Ascending aorta (tissue), 2 donors: Measurements from ENCODE around the gene ZNF705A. TPM values are rescaled to one million over a fixed set of nuclear protein-coding genes. Genes with fewer than 3 reads are reported as not detected.
"Not testable (repeated sequence)": the region's sequence is repeated elsewhere in the genome, so short reads cannot be mapped to it uniquely, and the experiment has no call there.

Experiments
- DNase-seq, 2 donors: peaks; one replicate each; pipeline ENCODE4 v3.0.0-alpha.2; 2019; ENCODE audit warnings: low spot score in 2 of 2
- H3K27ac ChIP-seq, 2 donors: fragments of 200-600 bp; sonication (generic); one replicate each; pipeline ENCODE4 v1.5.1; 2016 to 2017; ENCODE audit warnings: mild to moderate bottlenecking in 1 of 2
- H3K27me3 ChIP-seq: fragments of 200-600 bp; sonication (generic); one replicate; pipeline ENCODE4 v1.5.1; 2017
- H3K36me3 ChIP-seq, 2 donors: fragments of 200-600 bp; sonication (generic); one replicate each; pipeline ENCODE4 v1.5.1; 2016
- H3K4me1 ChIP-seq, 2 donors: fragments of 200-600 bp; sonication (generic); one replicate each; pipeline ENCODE4 v1.5.1; 2016 to 2017; ENCODE audit warnings: mild to moderate bottlenecking in 1 of 2
- H3K4me3 ChIP-seq, 2 donors: fragments of 200-600 bp; sonication (generic); one replicate each; pipeline ENCODE4 v1.5.1; 2016 to 2017; ENCODE audit warnings: mild to moderate bottlenecking in 1 of 2
- H3K9me3 ChIP-seq, 2 donors: fragments of 200-600 bp; sonication (generic); one replicate each; pipeline ENCODE4 v1.5.1; 2016
- intact Hi-C: fragments of 100-400 bp; cut with DNase I; formaldehyde crosslinking; loops from one replicate; pipeline ENCODE4 v1.15.1; 2023
- total RNA-seq: library from RNA; depleted of rRNA; stranded (reverse); fragments of >200 nt; gene quantifications from one replicate; pipeline ENCODE4 v1.1.0, GENCODE V29; 2016
- TF ChIP-seq, protein P1 (sequence below), 3 experiments: fragments of 200-600 bp in 2 of 3; fragments of 450-650 bp in 1 of 3; sonication (generic) in 2 of 3; IDR thresholded peaks; one replicate each; pipeline ENCODE4 v1.5.1; 2016 to 2019; ENCODE audit warnings: antibody characterized with exemption in 3 of 3, mild to moderate bottlenecking in 1 of 3, moderate library complexity in 1 of 3

The ZNF705A gene
- total RNA-seq, 1 donor from 2014 or later = not detected

DNA sequence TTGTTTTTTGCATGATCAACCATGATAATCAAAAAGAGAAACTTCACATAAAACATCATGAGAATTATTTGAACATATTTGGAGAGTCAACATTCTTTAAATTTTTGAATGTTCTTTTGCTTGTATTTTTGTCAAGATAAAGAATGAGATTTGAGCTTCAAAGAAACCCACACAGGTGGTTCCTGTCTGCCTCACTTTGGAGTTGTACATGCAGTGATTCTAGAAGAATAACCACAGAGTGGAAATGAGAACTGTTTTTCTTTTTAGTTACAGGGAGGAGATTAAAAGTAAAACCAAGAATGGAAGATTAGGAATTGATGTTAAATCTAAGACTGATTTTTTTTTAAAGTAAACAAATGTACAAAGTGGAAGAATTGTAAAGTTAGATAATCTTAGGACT, 2.3 kb upstream of the ZNF705A start:
- TF ChIP-seq, protein P1, sequence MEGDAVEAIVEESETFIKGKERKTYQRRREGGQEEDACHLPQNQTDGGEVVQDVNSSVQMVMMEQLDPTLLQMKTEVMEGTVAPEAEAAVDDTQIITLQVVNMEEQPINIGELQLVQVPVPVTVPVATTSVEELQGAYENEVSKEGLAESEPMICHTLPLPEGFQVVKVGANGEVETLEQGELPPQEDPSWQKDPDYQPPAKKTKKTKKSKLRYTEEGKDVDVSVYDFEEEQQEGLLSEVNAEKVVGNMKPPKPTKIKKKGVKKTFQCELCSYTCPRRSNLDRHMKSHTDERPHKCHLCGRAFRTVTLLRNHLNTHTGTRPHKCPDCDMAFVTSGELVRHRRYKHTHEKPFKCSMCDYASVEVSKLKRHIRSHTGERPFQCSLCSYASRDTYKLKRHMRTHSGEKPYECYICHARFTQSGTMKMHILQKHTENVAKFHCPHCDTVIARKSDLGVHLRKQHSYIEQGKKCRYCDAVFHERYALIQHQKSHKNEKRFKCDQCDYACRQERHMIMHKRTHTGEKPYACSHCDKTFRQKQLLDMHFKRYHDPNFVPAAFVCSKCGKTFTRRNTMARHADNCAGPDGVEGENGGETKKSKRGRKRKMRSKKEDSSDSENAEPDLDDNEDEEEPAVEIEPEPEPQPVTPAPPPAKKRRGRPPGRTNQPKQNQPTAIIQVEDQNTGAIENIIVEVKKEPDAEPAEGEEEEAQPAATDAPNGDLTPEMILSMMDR (IDR thresholded peaks at IDR 0.05) = no peak
- H3K4me1 ChIP-seq = no peaks in the 10 kb centered on the region
- no peak overlapping the region for H3K4me3 ChIP-seq

DNA sequence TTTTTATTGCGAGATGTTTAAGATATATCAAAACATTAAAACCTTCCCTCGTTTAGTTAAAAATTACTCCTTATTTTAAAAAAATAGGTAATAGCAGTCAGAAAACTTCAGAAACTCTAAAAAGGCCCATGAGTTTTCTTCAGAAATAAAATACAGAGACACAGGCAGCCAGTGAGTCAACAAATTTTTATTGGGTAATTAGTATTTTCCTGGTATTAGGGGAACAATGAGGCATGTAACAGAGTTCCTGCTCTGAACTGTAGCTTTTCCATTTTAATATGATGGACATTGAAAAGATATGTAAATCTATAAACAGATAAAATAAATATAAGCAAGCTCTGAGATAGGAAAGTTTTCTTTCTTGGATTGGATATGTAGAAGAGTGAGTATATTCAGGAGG, 399 bp upstream of the ZNF705A start:
- intact Hi-C loops = no loop called here
- Histone ChIP-seq H3K27me3 (no peaks in the 10 kb centered on the region), H3K4me3 (no peak overlapping the region), H3K9me3 (no peaks in the 10 kb centered on the region), H3K4me1 (no peaks in the 10 kb centered on the region), H3K36me3 (no peaks in the 10 kb centered on the region), H3K27ac (peak overlapping the region in 1 of 2 donors; percentile 14)
- DNase-seq = no peak
- TF ChIP-seq, protein P1 (IDR thresholded peaks at IDR 0.05) = no peak

More for the DNA sequence above, 2.3 kb upstream of the ZNF705A start:
- DNase-seq = no peak
- no peaks in the 10 kb centered on the region for H3K9me3 ChIP-seq
- intact Hi-C loops = no loop called here
- H3K27me3 ChIP-seq = no peaks in the 10 kb centered on the region
- H3K27ac ChIP-seq = no peak overlapping the region
- H3K36me3 ChIP-seq = no peaks in the 10 kb centered on the region

DNA sequence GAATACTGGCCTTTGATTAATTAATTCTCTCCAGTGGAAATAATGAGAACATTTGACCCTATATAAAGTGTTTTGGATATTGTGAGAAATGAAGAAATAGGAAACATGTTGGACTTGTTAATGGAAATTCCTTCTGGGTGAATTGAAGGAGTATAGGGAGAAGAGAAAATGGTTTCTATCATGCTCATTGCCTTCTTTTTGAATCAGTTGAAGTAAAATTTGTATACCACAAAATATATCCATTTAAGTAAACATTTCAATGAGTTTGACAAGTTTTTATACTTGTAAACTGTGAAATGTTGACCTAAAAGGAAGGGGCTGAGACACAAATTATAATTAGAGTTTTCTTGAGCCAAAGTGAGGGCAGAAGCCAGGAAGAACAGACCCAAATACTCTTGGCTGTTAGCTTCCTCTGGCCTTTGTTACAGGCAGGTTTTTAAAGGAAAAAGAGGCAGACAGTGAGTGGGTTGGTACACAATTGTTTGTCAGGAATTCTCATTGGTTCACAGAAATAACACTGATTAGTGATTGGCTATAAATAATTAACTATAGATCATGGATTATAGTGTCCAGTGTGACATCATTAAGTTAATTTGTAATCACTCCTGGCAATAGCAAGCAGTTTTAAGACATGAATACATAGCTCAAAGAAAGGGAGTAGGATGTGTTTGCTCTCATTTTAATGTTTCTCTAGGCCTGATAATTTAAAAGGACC, 826 bp downstream of the ZNF705A start:
- peak overlapping the region in 1 of 2 donors; percentile 14 for H3K27ac ChIP-seq
- no peaks in the 10 kb centered on the region for H3K4me1 ChIP-seq
- intact Hi-C loops = no loop called here
- no peak overlapping the region for H3K4me3 ChIP-seq
- no peaks in the 10 kb centered on the region for H3K27me3 ChIP-seq
- no peaks in the 10 kb centered on the region for H3K36me3 ChIP-seq
- TF ChIP-seq, protein P1 (IDR thresholded peaks at IDR 0.05) = no peak
- DNase-seq = no peak
- H3K9me3 ChIP-seq = no peaks in the 10 kb centered on the region

DNA sequence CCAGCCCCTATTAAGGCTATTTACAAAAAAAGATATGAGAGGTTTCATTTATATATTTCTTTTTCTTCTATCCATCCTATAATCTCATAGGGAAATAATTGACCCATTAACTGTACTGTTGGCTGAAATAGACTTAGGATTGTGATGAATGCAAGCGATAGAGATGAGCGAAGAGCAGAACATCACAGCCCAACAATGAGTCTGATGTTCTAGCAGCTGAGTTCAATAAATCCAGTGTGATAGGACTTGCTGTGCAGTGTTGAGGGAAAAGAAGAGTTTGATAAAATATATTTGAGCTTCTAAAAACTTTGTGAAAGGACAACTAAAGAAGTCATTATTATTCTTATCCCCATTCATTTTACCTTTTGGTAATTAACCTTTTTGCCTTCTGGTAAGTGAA, 16.1 kb downstream of the ZNF705A start:
- H3K27me3 ChIP-seq, H3K36me3 ChIP-seq, DNase-seq, H3K9me3 ChIP-seq, H3K4me1 ChIP-seq, H3K4me3 ChIP-seq, H3K27ac ChIP-seq, intact Hi-C loops: not testable (repeated sequence)

DNA sequence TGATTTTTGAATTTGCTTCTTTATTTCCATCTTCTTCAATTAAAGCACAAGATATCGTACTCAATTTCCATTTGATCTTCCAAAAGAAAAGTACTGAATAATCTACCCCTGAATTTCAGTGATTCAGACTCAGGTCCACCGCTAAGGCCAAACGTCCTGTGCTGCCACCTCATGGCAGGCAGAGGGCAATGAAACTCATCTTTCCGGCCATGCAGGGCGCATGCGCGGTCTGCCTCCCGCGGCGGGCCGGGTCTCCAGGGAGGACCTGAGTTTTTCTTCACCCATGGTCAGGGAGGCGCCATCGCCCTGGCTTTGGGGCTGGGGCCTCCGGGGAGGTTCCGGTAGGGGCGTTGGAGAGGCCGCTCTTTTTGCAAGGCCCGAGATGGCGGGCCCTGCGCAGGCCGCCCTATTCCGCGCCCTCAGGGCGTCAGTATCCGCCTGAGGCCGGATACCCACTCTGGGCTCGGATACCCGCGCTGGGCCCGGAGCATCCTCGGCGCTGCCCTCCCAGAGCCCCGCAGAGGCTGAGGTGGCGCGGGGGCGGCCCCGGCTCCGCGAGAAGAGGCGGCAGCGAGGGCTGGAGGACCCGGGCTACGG, 23.3 kb downstream of the ZNF705A start:
- intact Hi-C loops = loop anchor here (10.0 kb wide), 1 partner anchor 55 kb away; no protein-coding TSS in a partner anchor
- Histone ChIP-seq H3K4me3 (peak overlapping the region; percentile 61 to 95), H3K27ac (peak overlapping the region; percentile 77 to 94)
- H3K36me3 ChIP-seq, H3K27me3 ChIP-seq, H3K9me3 ChIP-seq, H3K4me1 ChIP-seq: not testable (repeated sequence)
- peak; percentile 31 to 83 for DNase-seq
- TF ChIP-seq, protein P1 (IDR thresholded peaks at IDR 0.05) = peak in 2 of 3 experiments; percentile 44 to 58

DNA sequence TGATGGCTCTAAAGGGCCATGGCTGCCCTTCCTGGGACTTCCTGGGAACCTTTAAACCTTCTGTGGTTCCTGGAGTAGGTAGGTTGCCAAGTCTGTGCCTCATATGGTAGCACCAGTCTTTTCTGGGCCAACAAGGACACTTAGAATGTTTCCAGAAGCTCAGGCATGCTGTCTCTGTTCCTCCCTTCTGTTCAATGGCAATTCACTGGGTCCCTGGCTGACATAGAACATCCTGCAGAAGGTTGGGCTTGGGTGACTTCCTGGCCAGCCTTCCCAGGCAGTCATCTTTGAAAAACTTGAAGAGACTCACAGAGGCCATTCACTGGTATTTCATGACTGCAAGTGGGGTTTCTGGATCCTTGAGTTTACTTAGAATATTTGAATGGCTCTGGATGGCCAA, 24.5 kb downstream of the ZNF705A start:
- not testable (repeated sequence) for H3K27me3 ChIP-seq, H3K9me3 ChIP-seq, H3K4me1 ChIP-seq, H3K36me3 ChIP-seq
- H3K27ac ChIP-seq = peak overlapping the region in 1 of 2 donors; percentile 45
- DNase-seq = peak in 1 of 2 donors; percentile 55
- H3K4me3 ChIP-seq = peak overlapping the region in 1 of 2 donors; percentile 41
- intact Hi-C loops = loop anchor here (10.0 kb wide), 1 partner anchor 54 kb away; no protein-coding TSS in a partner anchor

- H3K4me3 ChIP-seq, H3K27ac ChIP-seq, H3K9me3 ChIP-seq, H3K36me3 ChIP-seq, H3K27me3 ChIP-seq, DNase-seq, H3K4me1 ChIP-seq: not testable (repeated sequence)
- intact Hi-C loops = loop anchor here (10.0 kb wide), 1 partner anchor 52 kb away; no protein-coding TSS in a partner anchor
Measured at GRCh38 chr12:8182923-8183322, 26.1 kb downstream of the ZNF705A start.

GRCh38 chr12:8183346-8183745, 26.5 kb downstream of the ZNF705A start:
- DNase-seq = not testable (repeated sequence)
- intact Hi-C loops = loop anchor here (10.0 kb wide), 1 partner anchor 51 kb away; no protein-coding TSS in a partner anchor

DNA sequence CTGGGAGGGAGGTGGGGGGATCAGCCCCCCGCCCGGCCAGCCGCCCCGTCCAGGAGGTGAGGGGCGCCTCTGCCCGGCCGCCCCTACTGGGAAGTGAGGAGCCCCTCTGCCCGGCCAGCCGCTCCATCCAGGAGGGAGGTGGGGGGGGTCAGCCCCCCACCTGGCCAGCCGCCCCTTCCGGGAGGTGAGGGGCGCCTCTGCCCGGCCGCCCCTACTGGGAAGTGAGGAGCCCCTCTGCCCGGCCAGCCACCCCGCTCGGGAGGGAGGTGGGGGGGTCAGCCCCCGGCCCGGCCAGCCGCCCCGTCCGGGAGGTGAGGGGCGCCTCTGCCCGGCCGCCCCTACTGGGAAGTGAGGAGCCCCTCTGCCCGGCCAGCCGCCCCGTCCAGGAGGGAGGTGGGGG, 27.4 kb downstream of the ZNF705A start:
- intact Hi-C loops = loop anchor here (10.0 kb wide), 1 partner anchor 51 kb away; no protein-coding TSS in a partner anchor
- not testable (repeated sequence) for H3K9me3 ChIP-seq, H3K27ac ChIP-seq, H3K27me3 ChIP-seq, DNase-seq, H3K36me3 ChIP-seq, H3K4me3 ChIP-seq, H3K4me1 ChIP-seq

More at GRCh38 chr12:8183346-8183745, 26.5 kb downstream of the ZNF705A start:
- not testable (repeated sequence) for H3K27me3 ChIP-seq, H3K36me3 ChIP-seq, H3K4me3 ChIP-seq, H3K27ac ChIP-seq, H3K9me3 ChIP-seq, H3K4me1 ChIP-seq

- DNase-seq = not testable (repeated sequence)
- intact Hi-C loops = loop anchor here (10.0 kb wide), 1 partner anchor 47 kb away; no protein-coding TSS in a partner anchor
Measured at GRCh38 chr12:8188088-8188487, 31.3 kb downstream of the ZNF705A start.

More at GRCh38 chr12:8188088-8188487, 31.3 kb downstream of the ZNF705A start:
- not testable (repeated sequence) for H3K27ac ChIP-seq, H3K27me3 ChIP-seq, H3K4me3 ChIP-seq, H3K4me1 ChIP-seq, H3K9me3 ChIP-seq, H3K36me3 ChIP-seq
